H9 (cell line): Measurements from ENCODE around the gene ATG2A. TPM values are rescaled to one million over a fixed set of nuclear protein-coding genes. Genes with fewer than 3 reads are reported as not detected.
A peak's percentile ranks its signal among the peaks of the same experiment; 100 is the strongest.

Experiments used
- DNase-seq: peaks from one replicate; pipeline ENCODE4 v3.0.0-alpha.2; 2017
- H2AFZ ChIP-seq: one replicate; pipeline ENCODE4 v1.6.1; 2013; ENCODE audit warnings: mild to moderate bottlenecking, low read length, control low read depth, moderate library complexity
- H2AK5ac ChIP-seq: 2 replicates; pipeline ENCODE4 v1.6.1; 2013; ENCODE audit warnings: low read length, control low read depth, mixed read lengths; ENCODE audit not compliant: insufficient read length
- H2BK120ac ChIP-seq: one replicate; pipeline ENCODE4 v1.6.1; 2013; ENCODE audit warnings: low read depth, mild to moderate bottlenecking, low read length, control low read depth, inconsistent platforms; ENCODE audit not compliant: poor library complexity, severe bottlenecking
- H2BK12ac ChIP-seq: 2 replicates; pipeline ENCODE4 v1.6.1; 2013; ENCODE audit warnings: low read length, control low read depth, mixed read lengths, low read depth; ENCODE audit not compliant: insufficient read length
- H2BK15ac ChIP-seq: 2 replicates; pipeline ENCODE4 v1.6.1; 2013; ENCODE audit warnings: low read depth, low read length, control low read depth
- H2BK20ac ChIP-seq: one replicate; pipeline ENCODE4 v1.6.1; 2013; ENCODE audit warnings: low read depth, mild to moderate bottlenecking, low read length, control low read depth, inconsistent platforms; ENCODE audit not compliant: poor library complexity, severe bottlenecking
- H2BK5ac ChIP-seq: 2 replicates; pipeline ENCODE4 v1.6.1; 2013; ENCODE audit warnings: low read length, control low read depth, mixed read lengths; ENCODE audit not compliant: insufficient read length
- H3K14ac ChIP-seq: 2 replicates; pipeline ENCODE4 v1.6.1; 2013; ENCODE audit warnings: low read length, control low read depth; ENCODE audit not compliant: insufficient read depth
- H3K18ac ChIP-seq: 2 replicates; pipeline ENCODE4 v1.6.1; 2013; ENCODE audit warnings: low read depth, mild to moderate bottlenecking, mixed read lengths, low read length, control low read depth; ENCODE audit not compliant: insufficient read length
- H3K23ac ChIP-seq: 2 replicates; pipeline ENCODE4 v1.6.1; 2013; ENCODE audit warnings: low read length, control low read depth, mixed read lengths, low read depth; ENCODE audit not compliant: insufficient read length
- H3K23me2 ChIP-seq: 2 replicates; pipeline ENCODE4 v1.6.1; 2013; ENCODE audit warnings: low read depth, mild to moderate bottlenecking, mixed read lengths, low read length, control low read depth; ENCODE audit not compliant: insufficient read length, poor library complexity, severe bottlenecking
- H3K27ac ChIP-seq: 2 replicates; pipeline ENCODE4 v1.5.1; 2013; ENCODE audit warnings: low read length, control low read depth, mixed read lengths, low read depth; ENCODE audit not compliant: insufficient read length
- H3K27me3 ChIP-seq: 2 replicates; pipeline ENCODE4 v1.6.1; 2013; ENCODE audit warnings: low read length, control low read depth, inconsistent platforms; ENCODE audit not compliant: insufficient read depth
- H3K4ac ChIP-seq: 2 replicates; pipeline ENCODE4 v1.6.1; 2013; ENCODE audit warnings: low read depth, mild to moderate bottlenecking, control low read depth, inconsistent platforms, low read length, moderate library complexity
- H3K4me1 ChIP-seq: 2 replicates; pipeline ENCODE4 v1.6.1; 2013; ENCODE audit warnings: low read length, control low read depth, inconsistent platforms; ENCODE audit not compliant: insufficient read depth
- H3K4me2 ChIP-seq: 2 replicates; pipeline ENCODE4 v1.6.1; 2013; ENCODE audit warnings: low read length, control low read depth, mixed read lengths; ENCODE audit not compliant: insufficient read length, insufficient read depth
- H3K56ac ChIP-seq: 2 replicates; pipeline ENCODE4 v1.6.1; 2013; ENCODE audit warnings: low read depth, mild to moderate bottlenecking, mixed read lengths, low read length, control low read depth; ENCODE audit not compliant: insufficient read length
- H3K79me1 ChIP-seq: 2 replicates; pipeline ENCODE4 v1.6.1; 2013; ENCODE audit warnings: low read depth, mild to moderate bottlenecking, moderate library complexity, low read length, control low read depth, inconsistent platforms; ENCODE audit not compliant: insufficient read depth, poor library complexity, severe bottlenecking
- H3K79me2 ChIP-seq: 2 replicates; pipeline ENCODE4 v1.6.1; 2013; ENCODE audit warnings: low read length, control low read depth, inconsistent platforms; ENCODE audit not compliant: insufficient read depth
- H3K9ac ChIP-seq: 2 replicates; pipeline ENCODE4 v1.6.1; 2013; ENCODE audit warnings: low read length, control low read depth, mixed read lengths; ENCODE audit not compliant: insufficient read length; ENCODE audit errors: extremely low read depth
- H3K9me3 ChIP-seq: one replicate; pipeline ENCODE4 v1.6.1; 2013; ENCODE audit warnings: low read depth, low read length, inconsistent platforms; ENCODE audit not compliant: control insufficient read depth
- H3T11ph ChIP-seq: one replicate; pipeline ENCODE4 v1.6.1; 2013; ENCODE audit warnings: mild to moderate bottlenecking, low read length, control low read depth, inconsistent platforms
- H4K20me1 ChIP-seq: one replicate; pipeline ENCODE4 v1.6.1; 2013; ENCODE audit not compliant: control insufficient read depth, insufficient read length, insufficient read depth
- H4K5ac ChIP-seq: 2 replicates; pipeline ENCODE4 v1.6.1; 2013; ENCODE audit warnings: low read depth, mild to moderate bottlenecking, mixed read lengths, low read length, control low read depth; ENCODE audit not compliant: insufficient read length
- H4K8ac ChIP-seq: replicated peaks from 2 replicates; pipeline ENCODE4 v1.6.1; 2013; ENCODE audit warnings: low read length, control low read depth, mixed read lengths, low read depth; ENCODE audit not compliant: insufficient read length
- H4K91ac ChIP-seq: 2 replicates; pipeline ENCODE4 v1.6.1; 2013; ENCODE audit warnings: low read depth, mild to moderate bottlenecking, moderate library complexity, mixed read lengths, low read length, control low read depth; ENCODE audit not compliant: insufficient read length
- H3K27ac Mint-ChIP-seq, 3 experiments: 2 replicates in 2 of 3; 3 replicates in 1 of 3; pipeline ENCODE4 v1.8.0; 2020 to 2021; ENCODE audit warnings: mixed read lengths in 3 of 3, mild to moderate bottlenecking in 1 of 3, moderate library complexity in 1 of 3
- H3K27me3 Mint-ChIP-seq: 2 replicates; pipeline ENCODE4 v1.8.0; 2021; ENCODE audit warnings: low read depth, mild to moderate bottlenecking, moderate library complexity, mixed read lengths
- H3K36me3 Mint-ChIP-seq, 3 experiments: 2 replicates in 2 of 3; 3 replicates in 1 of 3; pipeline ENCODE4 v1.8.0; 2020 to 2021; ENCODE audit warnings: low read depth in 3 of 3, mixed read lengths in 3 of 3; ENCODE audit not compliant: insufficient read depth in 1 of 3
- H3K4me1 Mint-ChIP-seq, 2 experiments: 2 replicates each; pipeline ENCODE4 v1.8.0; 2020; ENCODE audit warnings: mixed read lengths in 2 of 2
- H3K4me3 Mint-ChIP-seq, 2 experiments: 2 replicates in 1 of 2; 3 replicates in 1 of 2; pipeline ENCODE4 v1.8.0; 2020 to 2021; ENCODE audit warnings: mild to moderate bottlenecking in 2 of 2, mixed read lengths in 2 of 2, moderate library complexity in 1 of 2
- H3K9me3 Mint-ChIP-seq, 2 experiments: 2 replicates in 1 of 2; 3 replicates in 1 of 2; pipeline ENCODE4 v1.8.0; 2020; ENCODE audit warnings: mild to moderate bottlenecking in 2 of 2, mixed read lengths in 2 of 2, moderate library complexity in 1 of 2
- WGBS: extraction: QIAGEN DNeasy Blood & Tissue Kit; methylation state at CpG from one replicate; pipeline ENCODE4 v1.1.7; 2013; ENCODE audit warnings: missing lambda C conversion rate, low lambda C conversion rate, mixed read lengths; ENCODE audit not compliant: insufficient read length; ENCODE audit errors: extremely low coverage; 5-methylcytosine and 5-hydroxymethylcytosine counted together
- total RNA-seq: library from RNA; stranded (reverse); gene quantifications from 2 replicates; pipeline ENCODE4 v1.2.1, GENCODE V29; 2021
- TF ChIP-seq, protein P1 (sequence below): fragments of 200-600 bp; sonication (generic); conservative IDR thresholded peaks from 3 replicates; pipeline ENCODE4 v1.8.0; 2021; ENCODE audit warnings: antibody characterized with exemption, mild to moderate bottlenecking

The ATG2A gene
- total RNA-seq, 1 experiment from 2014 or later = 21.3 TPM

GRCh38 chr11:64848214-64848825, 68.7 kb downstream of the ATG2A start:
- Histone ChIP-seq H2BK5ac (no peak overlapping the region), H2BK12ac (no peak overlapping the region), H3K9me3 (no peaks in the 10 kb centered on the region), H3K56ac (no peak overlapping the region), H2BK120ac (no peak overlapping the region), H3K79me2 (no peaks in the 10 kb centered on the region), H2BK15ac (no peak overlapping the region), H3K4me1 (no peaks in the 10 kb centered on the region), H2AFZ (no peak overlapping the region), H3K4me2 (no peak overlapping the region), H2BK20ac (no peak overlapping the region), H3K79me1 (no peaks in the 10 kb centered on the region), H2AK5ac (no peak overlapping the region), H3T11ph (no peak overlapping the region), H3K23me2 (peaks cover 6% of the 10 kb centered on the region), H3K18ac (no peak overlapping the region), H3K9ac (no peak overlapping the region), H4K8ac (no peak overlapping the region), H3K23ac (no peak overlapping the region), H3K14ac (no peak overlapping the region), H3K27me3 (no peaks in the 10 kb centered on the region), H4K5ac (no peak overlapping the region), H3K27ac (no peak overlapping the region), H3K4ac (no peak overlapping the region), H4K91ac (no peak overlapping the region), H4K20me1 (no peaks in the 10 kb centered on the region)
- H3K4me3 Mint-ChIP-seq = no peak overlapping the region; a peak in 1 of 5 replicates
- no peaks in the 10 kb centered on the region; a peak in 2 of 5 replicates for H3K9me3 Mint-ChIP-seq
- no peaks in the 10 kb centered on the region for H3K27me3 Mint-ChIP-seq
- H3K27ac Mint-ChIP-seq = peak overlapping the region in 1 of 3 experiments; percentile 68; a peak in 1 of 7 replicates
- no CpG with 5 or more reads among the region's 6 CpGs for WGBS
- peaks cover 25 to 29% of the 10 kb centered on the region in 2 experiments for H3K4me1 Mint-ChIP-seq
- no peak for DNase-seq
- TF ChIP-seq, protein P1, sequence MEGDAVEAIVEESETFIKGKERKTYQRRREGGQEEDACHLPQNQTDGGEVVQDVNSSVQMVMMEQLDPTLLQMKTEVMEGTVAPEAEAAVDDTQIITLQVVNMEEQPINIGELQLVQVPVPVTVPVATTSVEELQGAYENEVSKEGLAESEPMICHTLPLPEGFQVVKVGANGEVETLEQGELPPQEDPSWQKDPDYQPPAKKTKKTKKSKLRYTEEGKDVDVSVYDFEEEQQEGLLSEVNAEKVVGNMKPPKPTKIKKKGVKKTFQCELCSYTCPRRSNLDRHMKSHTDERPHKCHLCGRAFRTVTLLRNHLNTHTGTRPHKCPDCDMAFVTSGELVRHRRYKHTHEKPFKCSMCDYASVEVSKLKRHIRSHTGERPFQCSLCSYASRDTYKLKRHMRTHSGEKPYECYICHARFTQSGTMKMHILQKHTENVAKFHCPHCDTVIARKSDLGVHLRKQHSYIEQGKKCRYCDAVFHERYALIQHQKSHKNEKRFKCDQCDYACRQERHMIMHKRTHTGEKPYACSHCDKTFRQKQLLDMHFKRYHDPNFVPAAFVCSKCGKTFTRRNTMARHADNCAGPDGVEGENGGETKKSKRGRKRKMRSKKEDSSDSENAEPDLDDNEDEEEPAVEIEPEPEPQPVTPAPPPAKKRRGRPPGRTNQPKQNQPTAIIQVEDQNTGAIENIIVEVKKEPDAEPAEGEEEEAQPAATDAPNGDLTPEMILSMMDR = no peak
- H3K36me3 Mint-ChIP-seq = no peaks in the 10 kb centered on the region
